Femur (tissue), 1 donor: Measurements from ENCODE around the gene DCAF11.
"Not testable (repeated sequence)": the region's sequence is repeated elsewhere in the genome, so short reads cannot be mapped to it uniquely, and the experiment has no call there.

Experiments used
- DNase-seq: peaks from one replicate; pipeline ENCODE4 v3.0.0-alpha.2; 2017

DCAF11 gene

GRCh38 chr14:24098229-24098926 lies 16.2 kb upstream of the DCAF11 start:
- DNase-seq, result no peak

GRCh38 chr14:24098927-24099813 lies 15.4 kb upstream of the DCAF11 start:
- no peak for DNase-seq

- DNase-seq, result no peak
Measured at GRCh38 chr14:24100197-24100981, 14.2 kb upstream of the DCAF11 start.

GRCh38 chr14:24100982-24101494 lies 13.5 kb upstream of the DCAF11 start:
- DNase-seq, result no peak

- DNase-seq, result no peak
Measured at GRCh38 chr14:24102357-24103048, 12.1 kb upstream of the DCAF11 start.

- DNase-seq, result no peak
Measured at GRCh38 chr14:24103451-24103850, 11.1 kb upstream of the DCAF11 start.

- DNase-seq, result not testable (repeated sequence)
Measured at GRCh38 chr14:24105609-24106239, 8.9 kb upstream of the DCAF11 start.

GRCh38 chr14:24106672-24107271 lies 7.8 kb upstream of the DCAF11 start:
- DNase-seq, result no peak

GRCh38 chr14:24108336-24108874 lies 6.2 kb upstream of the DCAF11 start:
- no peak for DNase-seq

- no peak for DNase-seq
Measured at GRCh38 chr14:24110060-24110459, 4.5 kb upstream of the DCAF11 start.

- no peak for DNase-seq
Measured at GRCh38 chr14:24110523-24110922, 4.1 kb upstream of the DCAF11 start.

- no peak for DNase-seq
Measured at GRCh38 chr14:24113379-24113800, 1.2 kb upstream of the DCAF11 start.

- DNase-seq, result peak; percentile 90
Measured at GRCh38 chr14:24113801-24114531, 611 bp upstream of the DCAF11 start.

GRCh38 chr14:24115422-24116127 lies 998 bp downstream of the DCAF11 start:
- DNase-seq, result no peak

GRCh38 chr14:24116128-24116814 lies 1.7 kb downstream of the DCAF11 start:
- no peak for DNase-seq

- no peak for DNase-seq
Measured at GRCh38 chr14:24117179-24117578, 2.6 kb downstream of the DCAF11 start.

- no peak for DNase-seq
Measured at GRCh38 chr14:24119691-24120090, 5.1 kb downstream of the DCAF11 start.

GRCh38 chr14:24121210-24121609 lies 6.6 kb downstream of the DCAF11 start:
- DNase-seq, result no peak

GRCh38 chr14:24122416-24122815 lies 7.8 kb downstream of the DCAF11 start:
- no peak for DNase-seq
